Measurements from ENCODE around the gene HTR5A.

- TF ChIP-seq CTCF (IDR thresholded peaks at IDR 0.05; ENCODE audit: borderline replicate concordance, extremely low read depth, low read length, poor library complexity, severe bottlenecking) = no peak
- no peak for TF ChIP-seq EZH2 (IDR thresholded peaks at IDR 0.05; ENCODE audit: borderline replicate concordance, low read depth, low read length, severe bottlenecking)
Observed at GRCh38 chr7:155107126-155107525, 37.0 kb downstream of the HTR5A start.
